GM12873 (cell line): ENCODE results near the gene PCBP3.
A peak's percentile ranks its signal among the peaks of the same experiment; 100 is the strongest.

Experiments
- CTCF ChIP-seq: IDR thresholded peaks from 2 replicates; pipeline ENCODE4 v1.5.1; 2012; ENCODE audit warnings: low read depth, mild to moderate bottlenecking, moderate library complexity, low read length, control low read depth; ENCODE audit not compliant: insufficient read depth; ENCODE audit errors: missing control alignments

Gene PCBP3

DNA sequence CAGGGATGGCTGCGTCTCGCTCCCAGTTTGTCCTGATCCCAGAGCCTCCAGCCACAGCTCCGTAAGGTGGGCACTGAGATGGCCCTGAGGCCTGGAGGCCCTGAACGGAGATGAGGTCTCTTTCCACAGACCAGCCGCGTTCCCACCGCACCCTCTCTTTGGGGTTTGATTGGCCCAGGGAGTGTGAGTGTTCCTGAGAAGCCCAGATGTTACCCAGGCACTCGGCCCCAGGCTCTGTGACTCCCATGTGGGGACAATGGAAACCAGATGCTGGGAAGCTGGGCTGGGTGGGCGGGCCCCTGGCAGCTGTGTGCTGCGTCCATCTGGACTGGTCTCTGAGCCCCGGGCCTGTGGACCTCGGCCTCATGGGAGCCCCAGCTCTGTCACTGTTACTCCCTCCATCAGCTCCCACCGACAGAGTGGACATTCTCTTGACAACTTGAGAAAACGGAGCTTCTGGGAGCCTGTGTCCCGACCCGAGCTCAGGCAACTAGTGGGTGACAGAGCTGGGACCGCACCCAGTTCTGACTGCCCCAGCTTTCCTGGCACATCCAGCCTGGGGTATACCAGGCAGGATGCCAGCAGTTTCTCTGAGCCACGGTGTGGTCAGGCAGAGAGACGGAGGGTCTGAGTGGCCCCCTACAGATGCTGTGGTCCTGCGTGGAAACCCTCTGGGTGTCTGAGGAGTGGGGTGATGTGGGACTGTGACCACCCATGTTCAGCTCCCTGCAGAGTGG, 328.3 kb downstream of the PCBP3 start:
- no peak for TF ChIP-seq CTCF

DNA sequence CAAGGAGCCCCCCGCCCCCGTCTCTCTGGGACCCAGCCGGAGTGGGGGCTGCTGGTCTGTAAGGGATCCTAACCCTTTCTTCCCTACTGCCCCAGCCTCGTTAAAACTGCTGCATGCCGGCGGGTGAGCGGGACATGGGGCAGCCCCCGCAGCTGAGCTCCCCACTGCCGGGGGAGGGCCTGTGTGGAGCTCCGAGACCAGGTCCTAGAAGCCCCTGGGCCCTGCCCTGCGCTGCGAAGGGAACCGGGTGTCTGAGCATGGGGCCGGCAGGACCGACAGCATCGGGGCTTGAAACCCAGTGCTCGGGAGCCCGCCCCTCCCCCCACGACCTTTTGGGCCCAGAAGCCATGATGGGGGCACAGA, 328.8 kb downstream of the PCBP3 start:
- TF ChIP-seq CTCF: no peak

- TF ChIP-seq CTCF: no peak
Observed at GRCh38 chr21:45972716-45973474, 329.4 kb downstream of the PCBP3 start.

GRCh38 chr21:45973475-45974072, 330.0 kb downstream of the PCBP3 start:
- peak; percentile 64 for TF ChIP-seq CTCF

DNA sequence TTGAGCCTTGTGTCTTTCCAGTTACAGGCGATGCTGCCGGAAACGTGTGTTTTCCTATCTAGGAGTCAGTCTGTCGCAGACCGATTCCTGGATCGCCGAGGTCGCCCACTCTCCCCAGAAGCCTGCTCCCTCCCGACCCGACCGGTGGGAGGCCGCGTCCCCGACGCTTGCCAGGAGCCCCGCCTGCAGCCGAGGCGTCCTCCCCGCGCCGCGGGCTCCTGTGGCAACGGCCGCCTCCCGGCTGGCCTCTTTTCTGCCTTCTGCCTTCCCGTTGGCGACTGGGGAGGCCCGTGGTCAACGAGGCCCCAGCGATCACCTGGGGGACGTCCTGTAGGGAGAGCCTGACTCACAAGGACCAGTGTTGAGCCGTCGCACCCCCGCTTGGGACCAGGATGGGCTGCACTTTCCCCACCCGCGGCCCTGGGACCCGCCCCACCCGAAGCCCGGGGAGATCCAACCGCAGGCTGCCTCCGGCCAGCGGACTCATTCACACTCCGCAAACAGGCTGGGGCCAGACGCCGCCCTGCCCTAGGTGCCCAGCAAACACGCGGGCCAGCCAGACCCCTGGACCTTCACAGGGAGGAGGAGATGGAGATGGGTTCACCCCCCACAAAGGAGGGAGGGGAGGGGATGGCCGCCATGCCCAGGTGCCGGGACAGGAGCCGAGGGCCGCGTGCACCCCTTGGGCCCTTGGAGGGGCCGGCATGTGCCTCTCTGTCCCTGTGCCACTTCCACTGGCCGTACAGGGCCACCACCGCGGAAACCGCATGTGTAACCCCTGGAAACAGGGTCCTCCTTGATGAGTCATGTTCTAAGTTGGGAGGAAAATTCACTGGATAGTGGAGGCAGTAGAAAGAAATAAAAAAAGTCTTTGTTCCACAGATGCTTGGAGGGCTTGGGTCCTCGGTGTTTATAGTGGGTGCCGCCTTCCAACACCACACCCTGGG, 330.8 kb downstream of the PCBP3 start:
- no peak for TF ChIP-seq CTCF

- no peak for TF ChIP-seq CTCF
Observed at GRCh38 chr21:45975020-45975666, 331.6 kb downstream of the PCBP3 start.
